Fibroblast of gingiva (primary cell): ENCODE measurements around the gene TAB3.

Experiments used
- DNase-seq: peaks from one replicate; pipeline ENCODE4 v3.0.0-alpha.2; 2011; ENCODE audit warnings: low read depth

The TAB3 gene

GRCh38 chrX:30887288-30887687 is 1.8 kb downstream of the TAB3 start:
- no peak for DNase-seq

- no peak for DNase-seq
Observed at GRCh38 chrX:30885136-30885535, 3.9 kb downstream of the TAB3 start.

- DNase-seq, result no peak
Observed at GRCh38 chrX:30883138-30883537, 5.9 kb downstream of the TAB3 start.

GRCh38 chrX:30881797-30882196 is 7.3 kb downstream of the TAB3 start:
- DNase-seq, result no peak

GRCh38 chrX:30881390-30881789 is 7.7 kb downstream of the TAB3 start:
- DNase-seq, result no peak

- no peak for DNase-seq
Observed at GRCh38 chrX:30880058-30880457, 9.0 kb downstream of the TAB3 start.

GRCh38 chrX:30876367-30876766 is 12.7 kb downstream of the TAB3 start:
- no peak for DNase-seq

- DNase-seq, result peak; percentile 67
Observed at GRCh38 chrX:30875957-30876356, 13.1 kb downstream of the TAB3 start.

- no peak for DNase-seq
Observed at GRCh38 chrX:30874851-30875250, 14.2 kb downstream of the TAB3 start.

GRCh38 chrX:30870572-30870971 is 18.5 kb downstream of the TAB3 start:
- no peak for DNase-seq

GRCh38 chrX:30865612-30866011 is 23.4 kb downstream of the TAB3 start:
- DNase-seq, result no peak

- DNase-seq, result no peak
Observed at GRCh38 chrX:30865015-30865414, 24.0 kb downstream of the TAB3 start.

GRCh38 chrX:30864383-30864785 is 24.7 kb downstream of the TAB3 start:
- no peak for DNase-seq

GRCh38 chrX:30863974-30864373 is 25.1 kb downstream of the TAB3 start:
- DNase-seq, result no peak

- no peak for DNase-seq
Observed at GRCh38 chrX:30858098-30858497, 31.0 kb downstream of the TAB3 start.

- no peak for DNase-seq
Observed at GRCh38 chrX:30851449-30851848, 37.6 kb downstream of the TAB3 start.

GRCh38 chrX:30835373-30835772 is 53.7 kb downstream of the TAB3 start:
- DNase-seq, result no peak

- no peak for DNase-seq
Observed at GRCh38 chrX:30833896-30834295, 55.2 kb downstream of the TAB3 start.

- no peak for DNase-seq
Observed at GRCh38 chrX:30831082-30831481, 58.0 kb downstream of the TAB3 start.

GRCh38 chrX:30830326-30830943 is 58.6 kb downstream of the TAB3 start:
- no peak for DNase-seq

- DNase-seq, result no peak
Observed at GRCh38 chrX:30824275-30824674, 64.8 kb downstream of the TAB3 start.

- no peak for DNase-seq
Observed at GRCh38 chrX:30822764-30823163, 66.3 kb downstream of the TAB3 start.

GRCh38 chrX:30822068-30822681 is 66.9 kb downstream of the TAB3 start:
- no peak for DNase-seq

- no peak for DNase-seq
Observed at GRCh38 chrX:30821116-30821515, 67.9 kb downstream of the TAB3 start.
